Measurements from ENCODE around the gene TPD52L3.

GRCh38 chr9:6328103-6328502 is at the start of gene TPD52L3:
- TF ChIP-seq CTCF (conservative IDR thresholded peaks at IDR 0.05; ENCODE audit: low read depth, low read length) (no peak), EZH2phosphoT487 (IDR thresholded peaks at IDR 0.05; ENCODE audit: borderline replicate concordance, low read length) (no peak), EZH2 (IDR thresholded peaks at IDR 0.05; ENCODE audit: low read length, unreplicated experiment) (no peak)
